ACHN (cell line): ENCODE results near the gene CHRDL2.

Experiments
- DNase-seq: peaks from one replicate; pipeline ENCODE4 v3.0.0-alpha.2; 2015
- in situ Hi-C: cut with HindIII; loops from 2 replicates; pipeline ENCODE4 v1.10.0; 2017; ENCODE audit warnings: low sequenced_read_pairs, low pct_ligation_motif_present, low pct_unique_long_range_greater_than_20kb

CHRDL2 gene

GRCh38 chr11:74749965-74750296, 18.7 kb upstream of the CHRDL2 start:
- in situ Hi-C loops, result no loop called here
- no peak for DNase-seq

- peak; percentile 50 for DNase-seq
- in situ Hi-C loops, result no loop called here
These were observed 18.1 kb upstream of the CHRDL2 start for GRCh38 chr11:74749127-74749964.

GRCh38 chr11:74748211-74749126, 17.2 kb upstream of the CHRDL2 start, which contains the start of gene RNF169:
TSS of gene RNF169 (plus strand) at chr11:74748849. CDS start at chr11:74748881, 32 bp downstream.
- in situ Hi-C loops, result no loop called here

GRCh38 chr11:74746868-74747267, 15.6 kb upstream of the CHRDL2 start:
- no peak for DNase-seq
- in situ Hi-C loops, result no loop called here

More at GRCh38 chr11:74748211-74749126, 17.2 kb upstream of the CHRDL2 start, which contains the start of gene RNF169:
- DNase-seq, result peak; percentile 92

- DNase-seq, result no peak
- in situ Hi-C loops, result no loop called here
These were observed 13.1 kb upstream of the CHRDL2 start for GRCh38 chr11:74744277-74744676.

GRCh38 chr11:74743640-74744039, 12.4 kb upstream of the CHRDL2 start:
- no peak for DNase-seq
- in situ Hi-C loops, result no loop called here

- in situ Hi-C loops, result no loop called here
- DNase-seq, result no peak
These were observed 10.8 kb upstream of the CHRDL2 start for GRCh38 chr11:74742070-74742469.

GRCh38 chr11:74739546-74740270, 8.5 kb upstream of the CHRDL2 start:
- in situ Hi-C loops, result no loop called here
- DNase-seq, result peak; percentile 51

GRCh38 chr11:74736031-74736430, 4.8 kb upstream of the CHRDL2 start:
- in situ Hi-C loops, result no loop called here
- DNase-seq, result no peak

GRCh38 chr11:74735365-74735928, 4.2 kb upstream of the CHRDL2 start:
- DNase-seq, result no peak
- in situ Hi-C loops, result no loop called here

GRCh38 chr11:74734559-74734925, 3.3 kb upstream of the CHRDL2 start:
- in situ Hi-C loops, result no loop called here
- DNase-seq, result no peak

- in situ Hi-C loops, result no loop called here
- DNase-seq, result no peak
These were observed 510 bp downstream of the CHRDL2 start for GRCh38 chr11:74730571-74731260.

- in situ Hi-C loops, result no loop called here
- DNase-seq, result no peak
These were observed 1.8 kb downstream of the CHRDL2 start for GRCh38 chr11:74729397-74729796.

- in situ Hi-C loops, result no loop called here
- DNase-seq, result peak; percentile 52
These were observed 4.6 kb downstream of the CHRDL2 start for GRCh38 chr11:74726547-74727182.

- in situ Hi-C loops, result no loop called here
- no peak for DNase-seq
These were observed 5.5 kb downstream of the CHRDL2 start for GRCh38 chr11:74725701-74726100.

- no peak for DNase-seq
- in situ Hi-C loops, result no loop called here
These were observed 7.7 kb downstream of the CHRDL2 start for GRCh38 chr11:74723511-74723910.

- in situ Hi-C loops, result no loop called here
- no peak for DNase-seq
These were observed 9.8 kb downstream of the CHRDL2 start for GRCh38 chr11:74721479-74721835.
